WTC11 (cell line): ENCODE results near the gene CGNL1.

Experiments used
- CREB1 ChIP-seq: sonication (generic); formaldehyde crosslinking; IDR thresholded peaks from 2 replicates; pipeline ENCODE4 v1.8.0; 2023; ENCODE audit warnings: mild to moderate bottlenecking, missing genetic modification reagents
- CREM ChIP-seq: sonication (generic); formaldehyde crosslinking; IDR thresholded peaks from 2 replicates; pipeline ENCODE4 v1.8.1; 2022; ENCODE audit warnings: mild to moderate bottlenecking, missing genetic modification reagents, moderate library complexity
- FOXK1 ChIP-seq: sonication (generic); formaldehyde crosslinking; IDR thresholded peaks from 2 replicates; pipeline ENCODE4 v1.8.0; 2022; ENCODE audit warnings: mild to moderate bottlenecking, moderate library complexity, missing genetic modification reagents
- IRF2 ChIP-seq: sonication (generic); formaldehyde crosslinking; IDR thresholded peaks from 2 replicates; pipeline ENCODE4 v1.8.0; 2022; ENCODE audit warnings: low read depth, missing genetic modification reagents, borderline replicate concordance
- KAT7 ChIP-seq: sonication (generic); formaldehyde crosslinking; IDR thresholded peaks from 2 replicates; pipeline ENCODE4 v1.8.1; 2023; ENCODE audit warnings: missing genetic modification reagents, mild to moderate bottlenecking, borderline replicate concordance
- MYBL2 ChIP-seq: sonication (generic); formaldehyde crosslinking; IDR thresholded peaks from 2 replicates; pipeline ENCODE4 v1.8.1; 2023; ENCODE audit warnings: mild to moderate bottlenecking, moderate library complexity, missing genetic modification reagents
- RORB ChIP-seq: fragments of 250-450 bp; sonication (Bioruptor Pico); IDR thresholded peaks from 2 replicates; pipeline ENCODE4 v1.9.0; 2021; ENCODE audit warnings: mild to moderate bottlenecking
- SMAD4 ChIP-seq: sonication (generic); formaldehyde crosslinking; IDR thresholded peaks from 2 replicates; pipeline ENCODE4 v1.8.0; 2022; ENCODE audit warnings: mild to moderate bottlenecking, missing genetic modification reagents
- ZBTB21 ChIP-seq: sonication (generic); formaldehyde crosslinking; IDR thresholded peaks from 2 replicates; pipeline ENCODE4 v1.8.1; 2023; ENCODE audit warnings: mild to moderate bottlenecking, missing genetic modification reagents, borderline replicate concordance
- ZNF423 ChIP-seq: fragments of 250-450 bp; sonication (Bioruptor Pico); IDR thresholded peaks from 2 replicates; pipeline ENCODE4 v2.1.2; 2022; ENCODE audit warnings: mild to moderate bottlenecking, moderate library complexity
- TF ChIP-seq, protein P1 (sequence below): fragments of 200-600 bp; IDR thresholded peaks from 2 replicates; pipeline ENCODE4 v1.8.0; 2022; ENCODE audit warnings: antibody characterized with exemption
- TF ChIP-seq, protein P2 (sequence below): sonication (generic); formaldehyde crosslinking; IDR thresholded peaks from 2 replicates; pipeline ENCODE4 v1.8.0; 2022; ENCODE audit warnings: mild to moderate bottlenecking, missing genetic modification reagents
- TF ChIP-seq, protein P3 (sequence below): sonication (generic); formaldehyde crosslinking; IDR thresholded peaks from 2 replicates; pipeline ENCODE4 v1.8.0; 2022; ENCODE audit warnings: mild to moderate bottlenecking, missing genetic modification reagents
- TF ChIP-seq, protein P4 (sequence below): sonication (generic); formaldehyde crosslinking; conservative IDR thresholded peaks from 2 replicates; pipeline ENCODE4 v1.8.1; 2022; ENCODE audit warnings: mild to moderate bottlenecking, missing genetic modification reagents

DNA sequence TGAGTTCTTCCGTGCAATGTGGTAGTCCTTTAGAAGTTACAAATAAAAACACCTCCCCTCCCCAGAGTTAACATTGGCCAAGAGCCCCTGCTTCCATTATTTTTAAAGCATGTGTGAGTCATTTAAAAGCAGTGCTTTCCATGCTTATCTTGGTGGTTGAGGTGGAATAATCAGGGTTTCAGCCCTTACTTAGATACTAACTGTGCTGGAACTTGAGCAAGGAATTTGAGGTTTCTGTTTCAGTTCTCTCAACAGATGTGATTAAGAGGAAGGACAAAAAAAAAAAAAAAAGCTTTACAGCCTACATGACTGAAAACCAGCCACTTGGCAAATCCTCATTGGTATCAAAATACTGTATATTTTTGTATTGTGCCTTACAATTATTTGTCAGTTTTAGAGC, 64.5 kb downstream of the CGNL1 start:
- TF ChIP-seq IRF2 (CRISPR knock-in tag) (no peak), ZBTB21 (CRISPR knock-in tag) (no peak), FOXK1 (CRISPR knock-in tag) (no peak), KAT7 (no peak), CREM (CRISPR knock-in tag) (no peak), MYBL2 (CRISPR knock-in tag) (no peak), CREB1 (CRISPR knock-in tag) (no peak), SMAD4 (CRISPR knock-in tag) (no peak), ZNF423 (CRISPR knock-in tag) (no peak), RORB (CRISPR knock-in tag) (no peak)
- TF ChIP-seq, protein P1, sequence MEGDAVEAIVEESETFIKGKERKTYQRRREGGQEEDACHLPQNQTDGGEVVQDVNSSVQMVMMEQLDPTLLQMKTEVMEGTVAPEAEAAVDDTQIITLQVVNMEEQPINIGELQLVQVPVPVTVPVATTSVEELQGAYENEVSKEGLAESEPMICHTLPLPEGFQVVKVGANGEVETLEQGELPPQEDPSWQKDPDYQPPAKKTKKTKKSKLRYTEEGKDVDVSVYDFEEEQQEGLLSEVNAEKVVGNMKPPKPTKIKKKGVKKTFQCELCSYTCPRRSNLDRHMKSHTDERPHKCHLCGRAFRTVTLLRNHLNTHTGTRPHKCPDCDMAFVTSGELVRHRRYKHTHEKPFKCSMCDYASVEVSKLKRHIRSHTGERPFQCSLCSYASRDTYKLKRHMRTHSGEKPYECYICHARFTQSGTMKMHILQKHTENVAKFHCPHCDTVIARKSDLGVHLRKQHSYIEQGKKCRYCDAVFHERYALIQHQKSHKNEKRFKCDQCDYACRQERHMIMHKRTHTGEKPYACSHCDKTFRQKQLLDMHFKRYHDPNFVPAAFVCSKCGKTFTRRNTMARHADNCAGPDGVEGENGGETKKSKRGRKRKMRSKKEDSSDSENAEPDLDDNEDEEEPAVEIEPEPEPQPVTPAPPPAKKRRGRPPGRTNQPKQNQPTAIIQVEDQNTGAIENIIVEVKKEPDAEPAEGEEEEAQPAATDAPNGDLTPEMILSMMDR, result no peak
- TF ChIP-seq, protein P2, sequence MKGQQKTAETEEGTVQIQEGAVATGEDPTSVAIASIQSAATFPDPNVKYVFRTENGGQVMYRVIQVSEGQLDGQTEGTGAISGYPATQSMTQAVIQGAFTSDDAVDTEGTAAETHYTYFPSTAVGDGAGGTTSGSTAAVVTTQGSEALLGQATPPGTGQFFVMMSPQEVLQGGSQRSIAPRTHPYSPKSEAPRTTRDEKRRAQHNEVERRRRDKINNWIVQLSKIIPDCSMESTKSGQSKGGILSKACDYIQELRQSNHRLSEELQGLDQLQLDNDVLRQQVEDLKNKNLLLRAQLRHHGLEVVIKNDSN (CRISPR knock-in tag), result no peak
- TF ChIP-seq, protein P3, sequence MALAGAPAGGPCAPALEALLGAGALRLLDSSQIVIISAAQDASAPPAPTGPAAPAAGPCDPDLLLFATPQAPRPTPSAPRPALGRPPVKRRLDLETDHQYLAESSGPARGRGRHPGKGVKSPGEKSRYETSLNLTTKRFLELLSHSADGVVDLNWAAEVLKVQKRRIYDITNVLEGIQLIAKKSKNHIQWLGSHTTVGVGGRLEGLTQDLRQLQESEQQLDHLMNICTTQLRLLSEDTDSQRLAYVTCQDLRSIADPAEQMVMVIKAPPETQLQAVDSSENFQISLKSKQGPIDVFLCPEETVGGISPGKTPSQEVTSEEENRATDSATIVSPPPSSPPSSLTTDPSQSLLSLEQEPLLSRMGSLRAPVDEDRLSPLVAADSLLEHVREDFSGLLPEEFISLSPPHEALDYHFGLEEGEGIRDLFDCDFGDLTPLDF, result no peak
- TF ChIP-seq, protein P4, sequence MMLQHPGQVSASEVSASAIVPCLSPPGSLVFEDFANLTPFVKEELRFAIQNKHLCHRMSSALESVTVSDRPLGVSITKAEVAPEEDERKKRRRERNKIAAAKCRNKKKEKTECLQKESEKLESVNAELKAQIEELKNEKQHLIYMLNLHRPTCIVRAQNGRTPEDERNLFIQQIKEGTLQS, result no peak
